ENCODE data around the gene PKDREJ. TPM values are rescaled to one million over a fixed set of nuclear protein-coding genes. Genes with fewer than 3 reads are reported as not detected.

Gene PKDREJ
- total RNA-seq, 1 experiment from 2014 or later: not detected

DNA sequence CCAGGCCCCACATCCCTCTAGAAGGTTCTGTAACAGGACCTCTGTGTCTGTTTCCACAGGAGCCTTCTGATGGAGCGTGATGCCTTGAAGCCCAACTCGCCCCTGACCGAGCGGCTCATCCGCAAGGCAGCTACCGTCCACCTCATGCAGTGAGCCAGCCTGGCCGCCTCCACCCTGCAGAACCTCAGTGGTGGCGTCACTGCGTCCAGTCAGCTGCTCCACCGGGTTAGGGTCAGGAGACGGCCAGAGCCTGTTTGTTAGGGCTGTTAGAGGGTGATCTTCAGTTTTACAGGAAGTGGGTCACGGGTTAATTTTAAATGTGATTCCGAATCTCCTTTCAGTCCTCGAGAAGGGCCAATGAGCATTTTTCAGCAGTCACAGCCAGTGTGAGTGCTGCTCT, 29.6 kb upstream of the PKDREJ start:
- no peak overlapping the region for H3K27ac ChIP-seq (ENCODE audit: low read depth, low read length)
- H3K36me3 ChIP-seq (ENCODE audit: control insufficient read depth in 1 of 2, insufficient read depth in 2 of 2, low read length in 2 of 2): peaks cover 6 to 10% of the 10 kb centered on the region in 2 experiments; a peak in 2 of 4 replicates
- no peak overlapping the region for H3K9ac ChIP-seq (ENCODE audit: low read length)
- no peaks in the 10 kb centered on the region for H4K20me1 ChIP-seq (ENCODE audit: insufficient read depth)
- peaks cover 9 to 17% of the 10 kb centered on the region in 2 experiments; a peak in 3 of 4 replicates for H3K4me1 ChIP-seq (ENCODE audit: control insufficient read depth in 1 of 2, insufficient read depth in 2 of 2, low read length in 2 of 2)
- no peaks in the 10 kb centered on the region for H3K27me3 ChIP-seq (ENCODE audit: insufficient read depth, low read length)
- ChIA-PET POLR2A (no interaction called here), RAD21 (ENCODE audit: low non-redundant PET in 1 of 2, low total read pairs in 2 of 2, uncharacterized antibody in 2 of 2, unreplicated experiment in 2 of 2) (no interaction called here), CTCF (no interaction called here)
- no TSS peak for BruUV-seq (replicated peaks)
- TF ChIP-seq ZFX (IDR thresholded peaks at IDR 0.05) (no peak), RAD21 (IDR thresholded peaks at IDR 0.05; ENCODE audit: low read depth) (no peak), TCF7L2 (IDR thresholded peaks at IDR 0.05; ENCODE audit: borderline replicate concordance, extremely low read depth, insufficient read depth, insufficient read length) (no peak), POLR2A (IDR thresholded peaks at IDR 0.05; ENCODE audit: borderline replicate concordance, extremely low read depth, insufficient read depth, insufficient read length) (no peak), FOSL1 (IDR thresholded peaks at IDR 0.05; ENCODE audit: low read depth) (no peak), ELF1 (IDR thresholded peaks at IDR 0.05; ENCODE audit: borderline replicate concordance, low read depth) (no peak), ZNF274 (IDR thresholded peaks at IDR 0.05; ENCODE audit: low read depth, low read length) (no peak), EZH2 (IDR thresholded peaks at IDR 0.05) (no peak), SIN3A (IDR thresholded peaks at IDR 0.05; ENCODE audit: low read depth) (no peak), ATF3 (IDR thresholded peaks at IDR 0.05) (no peak), ZBTB33 (IDR thresholded peaks at IDR 0.05; ENCODE audit: extremely low read depth, insufficient replicate concordance, low read length) (no peak), EGR1 (IDR thresholded peaks at IDR 0.05; ENCODE audit: low read depth) (no peak), JUND (IDR thresholded peaks at IDR 0.05) (no peak), SRF (IDR thresholded peaks at IDR 0.05; ENCODE audit: low read depth) (no peak)
- TF ChIP-seq, protein P1, sequence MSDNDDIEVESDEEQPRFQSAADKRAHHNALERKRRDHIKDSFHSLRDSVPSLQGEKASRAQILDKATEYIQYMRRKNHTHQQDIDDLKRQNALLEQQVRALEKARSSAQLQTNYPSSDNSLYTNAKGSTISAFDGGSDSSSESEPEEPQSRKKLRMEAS (IDR thresholded peaks at IDR 0.05): no peak
- TF ChIP-seq, protein P2, sequence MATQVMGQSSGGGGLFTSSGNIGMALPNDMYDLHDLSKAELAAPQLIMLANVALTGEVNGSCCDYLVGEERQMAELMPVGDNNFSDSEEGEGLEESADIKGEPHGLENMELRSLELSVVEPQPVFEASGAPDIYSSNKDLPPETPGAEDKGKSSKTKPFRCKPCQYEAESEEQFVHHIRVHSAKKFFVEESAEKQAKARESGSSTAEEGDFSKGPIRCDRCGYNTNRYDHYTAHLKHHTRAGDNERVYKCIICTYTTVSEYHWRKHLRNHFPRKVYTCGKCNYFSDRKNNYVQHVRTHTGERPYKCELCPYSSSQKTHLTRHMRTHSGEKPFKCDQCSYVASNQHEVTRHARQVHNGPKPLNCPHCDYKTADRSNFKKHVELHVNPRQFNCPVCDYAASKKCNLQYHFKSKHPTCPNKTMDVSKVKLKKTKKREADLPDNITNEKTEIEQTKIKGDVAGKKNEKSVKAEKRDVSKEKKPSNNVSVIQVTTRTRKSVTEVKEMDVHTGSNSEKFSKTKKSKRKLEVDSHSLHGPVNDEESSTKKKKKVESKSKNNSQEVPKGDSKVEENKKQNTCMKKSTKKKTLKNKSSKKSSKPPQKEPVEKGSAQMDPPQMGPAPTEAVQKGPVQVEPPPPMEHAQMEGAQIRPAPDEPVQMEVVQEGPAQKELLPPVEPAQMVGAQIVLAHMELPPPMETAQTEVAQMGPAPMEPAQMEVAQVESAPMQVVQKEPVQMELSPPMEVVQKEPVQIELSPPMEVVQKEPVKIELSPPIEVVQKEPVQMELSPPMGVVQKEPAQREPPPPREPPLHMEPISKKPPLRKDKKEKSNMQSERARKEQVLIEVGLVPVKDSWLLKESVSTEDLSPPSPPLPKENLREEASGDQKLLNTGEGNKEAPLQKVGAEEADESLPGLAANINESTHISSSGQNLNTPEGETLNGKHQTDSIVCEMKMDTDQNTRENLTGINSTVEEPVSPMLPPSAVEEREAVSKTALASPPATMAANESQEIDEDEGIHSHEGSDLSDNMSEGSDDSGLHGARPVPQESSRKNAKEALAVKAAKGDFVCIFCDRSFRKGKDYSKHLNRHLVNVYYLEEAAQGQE (IDR thresholded peaks at IDR 0.05; ENCODE audit: low read depth): no peak
- peaks cover 11% of the 10 kb centered on the region for H3K79me2 ChIP-seq (ENCODE audit: insufficient read depth, low read length)
- H2AFZ ChIP-seq (ENCODE audit: low read depth, low read length, poor library complexity, severe bottlenecking): no peak overlapping the region
- H3K4me2 ChIP-seq (ENCODE audit: low read length): no peak overlapping the region
- ATAC-seq: no peak
- intact Hi-C loops (cut with micrococcal nuclease): no loop called here
- no peaks in the 10 kb centered on the region for H3K9me2 ChIP-seq (ENCODE audit: insufficient read depth)
- no peak overlapping the region for H3K4me3 ChIP-seq (replicated peaks in 1 of 2; ENCODE audit: low read depth in 1 of 2, low read length in 2 of 2)
- no peak for DNase-seq (ENCODE audit: low read depth, low spot score)
- no peaks in the 10 kb centered on the region for H3K9me3 ChIP-seq (ENCODE audit: control insufficient read depth in 1 of 2, insufficient read depth in 1 of 2, low read depth in 1 of 2, low read length in 2 of 2)
